SK-N-SH (cell line): ENCODE measurements around the gene STARD10. TPM values are rescaled to one million over a fixed set of nuclear protein-coding genes. Genes with fewer than 3 reads are reported as not detected.

Source experiments
- CTCF ChIA-PET: fragments of 300-600, 350-600 bp; formaldehyde crosslinking; extraction: SDS; loops from one replicate; lab custom pipeline; 2021; lab: Yijun Ruan, JAX
- POLR2A ChIA-PET: fragments of 350-600 bp; sonication (Branson Sonifier 250); formaldehyde crosslinking; extraction: SDS; loops from one replicate; lab custom pipeline; 2020; ENCODE audit warnings: antibody characterized with exemption, inconsistent platforms; lab: Yijun Ruan, JAX
- DNase-seq: peaks from one replicate; pipeline ENCODE4 v3.0.0; 2012
- H2AFZ ChIP-seq: fragments of 200-600 bp; sonication (generic); 2 replicates; pipeline ENCODE4 v1.8.1; 2016; ENCODE audit warnings: antibody characterized with exemption, mild to moderate bottlenecking, low read depth
- H3F3A ChIP-seq: fragments of 200-600 bp; sonication (generic); replicated peaks from 2 replicates; pipeline ENCODE3; 2016; ENCODE audit warnings: antibody characterized with exemption, mild to moderate bottlenecking; ENCODE audit not compliant: insufficient read depth
- H3K27ac ChIP-seq, 2 experiments: fragments of 200-500 bp in 1 of 2; fragments of 200-600 bp in 1 of 2; sonication (Bioruptor generic) in 1 of 2; sonication (generic), shearing (Covaris generic) in 1 of 2; 2 replicates each; pipeline versions ENCODE4 v1.5.1 to v1.6.1; 2014 to 2016; ENCODE audit warnings: low read depth in 2 of 2, inconsistent platforms in 1 of 2, low read length in 1 of 2, mild to moderate bottlenecking in 1 of 2, mixed read lengths in 1 of 2
- H3K27me3 ChIP-seq: fragments of 200-600 bp; sonication (generic), shearing (Covaris generic); 2 replicates; pipeline ENCODE4 v1.6.1; 2016; ENCODE audit warnings: mixed run types; ENCODE audit not compliant: insufficient read depth
- H3K36me3 ChIP-seq, 2 experiments: fragments of 200-500 bp in 1 of 2; fragments of 200-600 bp in 1 of 2; sonication (Bioruptor generic) in 1 of 2; sonication (generic) in 1 of 2; replicated peaks in 1 of 2; 2 replicates each; pipeline versions ENCODE3 to v1.5.1; 2014 to 2016; ENCODE audit warnings: low read length in 1 of 2, mild to moderate bottlenecking in 1 of 2; ENCODE audit not compliant: insufficient read depth in 2 of 2, control insufficient read depth in 1 of 2
- H3K4me1 ChIP-seq, 2 experiments: fragments of 200-500 bp in 1 of 2; fragments of 200-600 bp in 1 of 2; sonication (Bioruptor generic) in 1 of 2; sonication (generic), shearing (Covaris generic) in 1 of 2; 2 replicates each; pipeline versions ENCODE4 v1.5.1 to v1.6.1; 2014 to 2016; ENCODE audit warnings: low read depth in 1 of 2, low read length in 1 of 2, mixed run types in 1 of 2; ENCODE audit not compliant: insufficient read depth in 2 of 2, control insufficient read depth in 1 of 2
- H3K4me2 ChIP-seq: fragments of 200-600 bp; sonication (generic), shearing (Covaris generic); 2 replicates; pipeline ENCODE4 v1.6.1; 2017; ENCODE audit warnings: mixed run types
- H3K4me3 ChIP-seq, 2 experiments: fragments of 200-500 bp in 1 of 2; fragments of 200-600 bp in 1 of 2; sonication (Bioruptor generic) in 1 of 2; sonication (generic), shearing (Covaris generic) in 1 of 2; 2 replicates each; pipeline versions ENCODE4 v1.5.1 to v1.8.1; 2014 to 2016; ENCODE audit warnings: low read depth in 2 of 2, inconsistent platforms in 1 of 2, low read length in 1 of 2, mild to moderate bottlenecking in 1 of 2, mixed read lengths in 1 of 2, moderate library complexity in 1 of 2
- H3K79me2 ChIP-seq: fragments of 200-600 bp; sonication (generic); 2 replicates; pipeline ENCODE4 v1.8.1; 2017; ENCODE audit warnings: mild to moderate bottlenecking; ENCODE audit not compliant: insufficient read depth
- H3K9ac ChIP-seq: fragments of 200-600 bp; sonication (generic); 2 replicates; pipeline ENCODE4 v1.6.1; 2017; ENCODE audit warnings: mixed run types
- H3K9me2 ChIP-seq: fragments of 200-600 bp; sonication (generic); 2 replicates; pipeline ENCODE4 v1.6.1; 2017; ENCODE audit warnings: mixed run types
- H3K9me3 ChIP-seq: fragments of 200-600 bp; sonication (generic); 2 replicates; pipeline ENCODE4 v1.6.1; 2017; ENCODE audit warnings: mixed run types, mild to moderate bottlenecking, moderate library complexity
- H4K20me1 ChIP-seq: fragments of 200-600 bp; sonication (generic); 2 replicates; pipeline ENCODE4 v1.6.1; 2017; ENCODE audit warnings: mild to moderate bottlenecking, mixed run types; ENCODE audit not compliant: insufficient read depth
- CHD2 ChIP-seq: fragments of 150-350 bp; IDR thresholded peaks from 2 replicates; pipeline ENCODE4 v1.6.1; 2018; ENCODE audit warnings: low read length; ENCODE audit not compliant: partially characterized antibody
- FOXM1 ChIP-seq: IDR thresholded peaks from 2 replicates; pipeline ENCODE4 v1.4.0; 2012; ENCODE audit warnings: low read depth, mild to moderate bottlenecking
- GABPA ChIP-seq: IDR thresholded peaks from 2 replicates; pipeline ENCODE4 v1.4.0; 2012; ENCODE audit warnings: low read depth, mild to moderate bottlenecking
- GATA2 ChIP-seq: sonication (generic); formaldehyde crosslinking; IDR thresholded peaks from 2 replicates; pipeline ENCODE4 v1.5.0; 2020; ENCODE audit warnings: mild to moderate bottlenecking, missing genetic modification reagents
- MAX ChIP-seq: IDR thresholded peaks from 2 replicates; pipeline ENCODE4 v1.4.0; 2012; ENCODE audit warnings: low read depth
- MXI1 ChIP-seq: IDR thresholded peaks from 2 replicates; pipeline ENCODE4 v1.6.1; 2012; ENCODE audit warnings: mild to moderate bottlenecking, low read depth, low read length, improper control_type of control experiment
- NFIC ChIP-seq: IDR thresholded peaks from 2 replicates; pipeline ENCODE4 v1.4.0; 2012; ENCODE audit warnings: borderline replicate concordance
- RAD21 ChIP-seq: IDR thresholded peaks from 2 replicates; pipeline ENCODE4 v1.6.1; 2012; ENCODE audit warnings: mild to moderate bottlenecking, low read length
- RFX5 ChIP-seq: IDR thresholded peaks from 2 replicates; pipeline ENCODE4 v1.6.1; 2012; ENCODE audit warnings: mild to moderate bottlenecking, improper control_type of control experiment, low read length
- SIN3A ChIP-seq: IDR thresholded peaks from 2 replicates; pipeline ENCODE4 v1.6.1; 2012; ENCODE audit warnings: low read depth, mild to moderate bottlenecking, low read length, moderate library complexity, borderline replicate concordance
- TAF1 ChIP-seq: IDR thresholded peaks from 2 replicates; pipeline ENCODE4 v1.6.1; 2012; ENCODE audit warnings: low read depth, mild to moderate bottlenecking, low read length, moderate library complexity, borderline replicate concordance
- TCF12 ChIP-seq: IDR thresholded peaks from 2 replicates; pipeline ENCODE4 v1.4.0; 2012
- YY1 ChIP-seq: IDR thresholded peaks from 2 replicates; pipeline ENCODE4 v1.4.0; 2012; ENCODE audit warnings: low read depth, mild to moderate bottlenecking
- WGBS: methylation state at CpG from one replicate; pipeline ENCODE4 v1.1.6; 2017; ENCODE audit warnings: low lambda C conversion rate; 5-methylcytosine and 5-hydroxymethylcytosine counted together
- polyA plus RNA-seq, 3 experiments: library from polyadenylated mRNA; depleted of rRNA; stranded (reverse); fragments of >200 nt; gene quantifications; 2 replicates each; pipeline ENCODE4 v1.2.3, GENCODE V29; 2012
- TF ChIP-seq, protein P1 (sequence below): fragments of 200-600 bp; sonication (generic); IDR thresholded peaks from 2 replicates; pipeline ENCODE4 v1.6.1; 2017; ENCODE audit warnings: antibody characterized with exemption, mild to moderate bottlenecking, moderate library complexity

Gene STARD10
- polyA plus RNA-seq, 1 of the 3 experiments (the other 2 are of a cell fraction), result 47.7 TPM

DNA sequence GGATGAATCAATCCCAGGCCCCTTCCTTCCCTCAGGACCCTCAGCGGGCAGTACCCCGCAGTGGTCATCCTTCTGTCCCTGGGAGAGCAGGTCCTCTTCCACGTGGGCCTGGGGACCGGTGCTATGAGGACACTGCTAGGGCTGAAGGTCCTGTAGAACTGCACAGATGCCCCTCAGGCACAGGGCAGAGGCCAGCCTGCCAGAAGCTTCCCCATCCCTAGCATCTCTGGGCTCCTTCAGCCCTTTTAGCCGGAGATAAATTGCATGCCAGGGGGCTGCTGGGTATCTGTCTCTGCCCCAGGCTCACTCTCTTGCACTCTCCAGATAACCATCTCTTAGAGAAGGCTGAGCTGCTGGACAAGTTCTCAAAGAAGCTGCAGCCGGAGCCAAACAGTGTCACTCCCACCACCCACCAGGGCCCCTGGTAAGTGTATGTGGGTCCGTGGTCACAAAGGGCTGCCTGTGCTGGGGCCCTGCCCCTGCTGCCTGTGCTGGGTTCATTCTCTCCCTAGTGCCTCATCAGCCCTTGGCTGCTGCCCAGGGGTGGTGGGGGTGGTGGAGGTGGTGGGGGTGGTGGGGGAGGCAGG lies 22.6 kb upstream of the STARD10 start:
- Histone ChIP-seq H3K9me3 (no peaks in the 10 kb centered on the region), H3K27me3 (no peaks in the 10 kb centered on the region), H3K79me2 (peaks cover 21% of the 10 kb centered on the region; the same call in 1 of the 2 replicates), H2AFZ (no peak overlapping the region), H3F3A (no peaks in the 10 kb centered on the region), H3K9me2 (no peaks in the 10 kb centered on the region), H3K4me1 (peaks cover 11 to 40% of the 10 kb centered on the region in 2 experiments; a peak in 2 of 4 replicates), H3K27ac (no peak overlapping the region; a peak in 1 of 4 replicates), H3K36me3 (no peaks in the 10 kb centered on the region), H3K4me3 (no peak overlapping the region), H4K20me1 (no peaks in the 10 kb centered on the region), H3K4me2 (peak overlapping the region; percentile 97; the same call in 1 of the 2 replicates), H3K9ac (no peak overlapping the region)
- TF ChIP-seq GATA2 (CRISPR knock-in tag) (peak; percentile 36; the same call in 1 of the 2 replicates), RAD21 (no peak)
- POLR2A ChIA-PET, result interaction anchor here (0.8 kb wide), 1 partner anchor 22 kb away, joined by 3 read pairs; no protein-coding TSS in a partner anchor
- WGBS, result 56% methylated on average over 7 of the region's 7 CpGs
- CTCF ChIA-PET, result interaction anchor here (0.7 to 5.4 kb wide), 7 partner anchors 15 to 426 kb away, joined by 3 to 33 read pairs (median 4); no protein-coding TSS in a partner anchor
- DNase-seq, result peak; percentile 63

GRCh38 chr11:72815110-72815618 lies 21.3 kb upstream of the STARD10 start:
- ChIA-PET CTCF (interaction anchor here (1.0 to 5.4 kb wide), 7 partner anchors 16 to 427 kb away, joined by 3 to 33 read pairs (median 5); no protein-coding TSS in a partner anchor), POLR2A (no interaction called here)
- peak overlapping the region; percentile 97 for H3K9ac ChIP-seq
- H3K27me3 ChIP-seq, result no peaks in the 10 kb centered on the region
- H3K27ac ChIP-seq, result peak overlapping the region; percentile 91 to 96
- no peaks in the 10 kb centered on the region for H3K9me2 ChIP-seq
- H2AFZ ChIP-seq, result peak overlapping the region; percentile 89
- DNase-seq, result no peak
- H3K9me3 ChIP-seq, result no peaks in the 10 kb centered on the region
- 66% methylated on average over 3 of the region's 13 CpGs for WGBS
- H4K20me1 ChIP-seq, result no peaks in the 10 kb centered on the region
- no peaks in the 10 kb centered on the region for H3F3A ChIP-seq
- peak overlapping the region; percentile 97 for H3K4me2 ChIP-seq
- peak overlapping the region; percentile 83 to 92 for H3K4me3 ChIP-seq
- no peaks in the 10 kb centered on the region for H3K36me3 ChIP-seq
- peaks cover 25% of the 10 kb centered on the region; the same call in 1 of the 2 replicates for H3K79me2 ChIP-seq
- TF ChIP-seq GABPA (no peak), CHD2 (no peak), RFX5 (no peak)
- H3K4me1 ChIP-seq, result peaks cover 8 to 33% of the 10 kb centered on the region in 2 experiments; a peak in 2 of 4 replicates

DNA sequence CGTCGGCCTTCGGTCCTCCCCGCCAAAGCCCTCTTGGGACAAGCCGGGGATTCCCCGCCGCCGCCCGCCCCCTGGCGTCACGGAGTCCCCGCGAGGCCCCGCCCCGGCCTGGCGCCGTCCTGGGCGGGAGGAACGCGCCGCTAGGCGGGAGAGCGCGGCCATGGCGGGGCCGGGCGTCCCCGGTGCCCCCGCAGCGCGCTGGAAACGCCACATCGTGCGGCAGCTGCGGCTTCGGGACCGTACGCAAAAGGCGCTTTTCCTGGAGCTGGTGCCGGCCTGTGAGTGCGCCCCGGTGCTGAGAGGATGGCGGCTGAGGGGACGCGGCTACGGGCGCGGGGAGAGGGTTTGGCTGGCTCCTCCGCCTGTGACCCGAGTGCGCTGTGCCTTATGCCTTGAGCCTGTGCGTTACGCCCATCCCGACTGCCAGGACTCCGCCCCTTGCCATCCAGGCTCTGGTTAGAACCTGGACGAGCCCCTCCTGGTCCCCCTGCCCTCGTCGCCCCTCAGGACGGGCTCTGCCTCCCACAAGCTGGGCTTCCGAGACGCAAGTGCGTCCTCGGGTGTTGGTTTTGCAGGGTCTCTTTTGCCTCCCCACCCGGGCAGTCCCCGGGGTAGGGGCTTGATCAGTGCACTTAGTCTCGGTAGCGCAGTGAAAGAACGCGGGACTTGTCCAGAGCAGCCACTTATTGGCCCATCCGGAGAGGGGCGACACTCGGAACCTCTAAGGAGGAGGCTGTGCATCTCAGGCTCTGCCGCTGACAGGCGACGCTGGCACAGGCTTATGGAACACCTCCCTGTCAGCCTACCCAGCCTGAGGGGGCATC lies 20.7 kb upstream of the STARD10 start, which contains the start of gene ATG16L2:
TSS of gene ATG16L2 (plus strand) at position 126 of the 824 bp plus-strand sequence. CDS start at position 161, 35 bp downstream.
- Histone ChIP-seq H3K4me1 (peaks cover 8 to 33% of the 10 kb centered on the region in 2 experiments; a peak in 2 of 4 replicates), H3K9ac (peak within 1 kb of the TSS; percentile 97), H4K20me1 (no peaks in the 10 kb centered on the region), H3K4me2 (peak within 1 kb of the TSS; percentile 97), H3K27ac (peak within 1 kb of the TSS; percentile 91 to 96), H3F3A (no peaks in the 10 kb centered on the region), H3K9me2 (no peaks in the 10 kb centered on the region), H2AFZ (peak within 1 kb of the TSS; percentile 89), H3K36me3 (no peaks in the 10 kb centered on the region), H3K4me3 (peak within 1 kb of the TSS; percentile 83 to 92), H3K79me2 (peaks cover 25% of the 10 kb centered on the region; the same call in 1 of the 2 replicates), H3K9me3 (no peaks in the 10 kb centered on the region), H3K27me3 (no peaks in the 10 kb centered on the region)
- TF ChIP-seq, protein P1, sequence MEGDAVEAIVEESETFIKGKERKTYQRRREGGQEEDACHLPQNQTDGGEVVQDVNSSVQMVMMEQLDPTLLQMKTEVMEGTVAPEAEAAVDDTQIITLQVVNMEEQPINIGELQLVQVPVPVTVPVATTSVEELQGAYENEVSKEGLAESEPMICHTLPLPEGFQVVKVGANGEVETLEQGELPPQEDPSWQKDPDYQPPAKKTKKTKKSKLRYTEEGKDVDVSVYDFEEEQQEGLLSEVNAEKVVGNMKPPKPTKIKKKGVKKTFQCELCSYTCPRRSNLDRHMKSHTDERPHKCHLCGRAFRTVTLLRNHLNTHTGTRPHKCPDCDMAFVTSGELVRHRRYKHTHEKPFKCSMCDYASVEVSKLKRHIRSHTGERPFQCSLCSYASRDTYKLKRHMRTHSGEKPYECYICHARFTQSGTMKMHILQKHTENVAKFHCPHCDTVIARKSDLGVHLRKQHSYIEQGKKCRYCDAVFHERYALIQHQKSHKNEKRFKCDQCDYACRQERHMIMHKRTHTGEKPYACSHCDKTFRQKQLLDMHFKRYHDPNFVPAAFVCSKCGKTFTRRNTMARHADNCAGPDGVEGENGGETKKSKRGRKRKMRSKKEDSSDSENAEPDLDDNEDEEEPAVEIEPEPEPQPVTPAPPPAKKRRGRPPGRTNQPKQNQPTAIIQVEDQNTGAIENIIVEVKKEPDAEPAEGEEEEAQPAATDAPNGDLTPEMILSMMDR, result peak; percentile 18
- TF ChIP-seq RFX5 (no peak), YY1 (peak; percentile 74; the same call in 1 of the 2 replicates), CHD2 (peak; percentile 65), SIN3A (peak; percentile 38; the same call in 1 of the 2 replicates), MAX (no peak; the same call in 1 of the 2 replicates), TAF1 (peak; percentile 23; the same call in 1 of the 2 replicates), GATA2 (CRISPR knock-in tag) (no peak), TCF12 (no peak), RAD21 (no peak), FOXM1 (no peak), NFIC (no peak), MXI1 (peak; percentile 52)
- WGBS, result 0% methylated on average over 39 of the region's 75 CpGs
- POLR2A ChIA-PET, result no interaction called here
- CTCF ChIA-PET, result interaction anchor here (1.0 to 5.4 kb wide), 6 partner anchors 17 to 428 kb away, joined by 3 to 33 read pairs (median 7); no protein-coding TSS in a partner anchor
- DNase-seq, result peak; percentile 98
